Thymus (tissue), 11 donors: Measurements from ENCODE around the gene RNF224. TPM values are rescaled to one million over a fixed set of nuclear protein-coding genes. Genes with fewer than 3 reads are reported as not detected.

Experiments used
- DNase-seq, 9 donors: peaks; one replicate each; pipeline ENCODE4 v3.0.0-alpha.2; 2013; ENCODE audit warnings: low spot score in 9 of 9, low read depth in 6 of 9, missing footprints in 1 of 9
- H3K27ac ChIP-seq, 2 donors: one replicate each; pipeline ENCODE4 v1.5.1; 2013; ENCODE audit warnings: control low read depth in 1 of 2, low read depth in 1 of 2, low read length in 1 of 2, mild to moderate bottlenecking in 1 of 2, moderate library complexity in 1 of 2
- H3K27me3 ChIP-seq, 2 donors: one replicate each; pipeline ENCODE4 v1.5.1; 2013; ENCODE audit warnings: low read length in 1 of 2; ENCODE audit not compliant: control insufficient read depth in 2 of 2, insufficient read depth in 1 of 2
- H3K36me3 ChIP-seq, 2 donors: one replicate each; pipeline ENCODE4 v1.5.1; 2013; ENCODE audit warnings: low read length in 1 of 2, mild to moderate bottlenecking in 1 of 2, moderate library complexity in 1 of 2; ENCODE audit not compliant: control insufficient read depth in 2 of 2, insufficient read depth in 2 of 2
- H3K4me1 ChIP-seq, 2 donors: one replicate each; pipeline ENCODE4 v1.5.1; 2013; ENCODE audit warnings: low read length in 2 of 2; ENCODE audit not compliant: control insufficient read depth in 2 of 2, insufficient read depth in 2 of 2
- H3K4me3 ChIP-seq, 2 donors: one replicate each; pipeline ENCODE4 v1.5.1; 2013; ENCODE audit warnings: low read length in 2 of 2, control low read depth in 1 of 2, mild to moderate bottlenecking in 1 of 2
- H3K9me3 ChIP-seq, 2 donors: one replicate each; pipeline ENCODE4 v1.5.1; 2013; ENCODE audit warnings: low read length in 1 of 2, mild to moderate bottlenecking in 1 of 2; ENCODE audit not compliant: control insufficient read depth in 2 of 2, insufficient read depth in 1 of 2
- WGBS: extraction: QIAGEN DNeasy Blood & Tissue Kit; methylation state at CpG from one replicate; pipeline ENCODE4 v1.1.7; 2013; 5-methylcytosine and 5-hydroxymethylcytosine counted together
- polyA plus RNA-seq: library from polyadenylated mRNA; stranded (reverse); fragments of 200-250 nt; gene quantifications from one replicate; pipeline ENCODE4 v1.2.3, GENCODE V29; 2013
- total RNA-seq: library from RNA; stranded (reverse); fragments of 120-200 nt; gene quantifications from one replicate; pipeline ENCODE4 v1.2.4, GENCODE V29; 2013
- donor health status: healthy.

RNF224 gene
- total and polyA plus RNA-seq, 2 donors, result 0.05 to 0.16 TPM

- peaks cover 15 to 16% of the 10 kb centered on the region in 2 donors for H3K36me3 ChIP-seq
- H3K27ac ChIP-seq, result peak within 1 kb of the TSS; percentile 10 to 24
- peak within 1 kb of the TSS; percentile 8 to 31 for H3K4me3 ChIP-seq
- no peak for DNase-seq
- peaks cover 55 to 92% of the 10 kb centered on the region in 2 donors for H3K27me3 ChIP-seq
- peaks cover 7 to 11% of the 10 kb centered on the region in 2 donors for H3K9me3 ChIP-seq
- WGBS, result 11% methylated on average over 25 of the region's 25 CpGs
- peaks cover 0 to 31% of the 10 kb centered on the region in 2 donors for H3K4me1 ChIP-seq
Measured at GRCh38 chr9:137277329-137278041, 50.2 kb downstream of the RNF224 start, which contains the start of gene TOR4A. Gene TOR4A, plus strand, starts transcription at chr9:137277726. Its CDS starts 964 bp downstream, at chr9:137278690.

- Histone ChIP-seq H3K36me3 (peaks cover 8 to 9% of the 10 kb centered on the region in 2 donors), H3K4me1 (peaks cover 0 to 28% of the 10 kb centered on the region in 2 donors), H3K9me3 (peaks cover 7 to 11% of the 10 kb centered on the region in 2 donors), H3K27ac (no peak overlapping the region), H3K4me3 (peak overlapping the region; percentile 8 to 31), H3K27me3 (peaks cover 54 to 93% of the 10 kb centered on the region in 2 donors)
- 18% methylated on average over 54 of the region's 54 CpGs for WGBS
- no peak for DNase-seq
Measured at GRCh38 chr9:137278061-137278701, 50.9 kb downstream of the RNF224 start.

Other genes with a start within 250 kb of the RNF224 start
Only the 30 nearest of the 32 such genes appear.
- 68.9 TPM for gene PAXX, start 235.1 kb upstream of the RNF224 start, total RNA-seq
- gene PAXX, start 235.1 kb upstream of the RNF224 start, polyA plus RNA-seq, result 431 TPM
- 13.6 TPM for gene CLIC3, start 230.9 kb upstream of the RNF224 start, total RNA-seq
- gene CLIC3, start 230.9 kb upstream of the RNF224 start, polyA plus RNA-seq, result 44.6 TPM
- 4.2 TPM for gene ABCA2, start 199.3 kb upstream of the RNF224 start, total RNA-seq
- gene ABCA2, start 199.3 kb upstream of the RNF224 start, polyA plus RNA-seq, result 37.3 TPM
- gene FUT7, start 195.4 kb upstream of the RNF224 start, total RNA-seq, result 0.99 TPM
- 4.6 TPM for gene FUT7, start 195.4 kb upstream of the RNF224 start, polyA plus RNA-seq
- 4.8 TPM for gene NPDC1, start 181.3 kb upstream of the RNF224 start, total RNA-seq
- gene NPDC1, start 181.3 kb upstream of the RNF224 start, polyA plus RNA-seq, result 71.1 TPM
- gene ENTPD2, start 173.4 kb upstream of the RNF224 start, total RNA-seq, result 0.09 TPM
- 0.27 TPM for gene ENTPD2, start 173.4 kb upstream of the RNF224 start, polyA plus RNA-seq
- gene SAPCD2, start 156.9 kb upstream of the RNF224 start, total RNA-seq, result 6.3 TPM
- gene SAPCD2, start 156.9 kb upstream of the RNF224 start, polyA plus RNA-seq, result 0.87 TPM
- gene UAP1L1, start 150.0 kb upstream of the RNF224 start, total RNA-seq, result 1.9 TPM
- 9.4 TPM for gene UAP1L1, start 150.0 kb upstream of the RNF224 start, polyA plus RNA-seq
- 26.8 TPM for gene MAN1B1, start 140.5 kb upstream of the RNF224 start, total RNA-seq
- gene MAN1B1, start 140.5 kb upstream of the RNF224 start, polyA plus RNA-seq, result 107 TPM
- gene DPP7, start 112.8 kb upstream of the RNF224 start, total RNA-seq, result 112 TPM
- gene DPP7, start 112.8 kb upstream of the RNF224 start, polyA plus RNA-seq, result 476 TPM
- 0.19 TPM for gene GRIN1, start 88.3 kb upstream of the RNF224 start, total RNA-seq
- gene GRIN1, start 88.3 kb upstream of the RNF224 start, polyA plus RNA-seq, result 0.18 TPM
- 0.28 TPM for gene LRRC26, start 57.5 kb upstream of the RNF224 start, total RNA-seq
- 0.05 TPM for gene LRRC26, start 57.5 kb upstream of the RNF224 start, polyA plus RNA-seq
- gene TMEM210, start 55.4 kb upstream of the RNF224 start, total RNA-seq, result not detected
- 0.07 TPM for gene TMEM210, start 55.4 kb upstream of the RNF224 start, polyA plus RNA-seq
- 19.1 TPM for gene ANAPC2, start 38.9 kb upstream of the RNF224 start, total RNA-seq
- 69.4 TPM for gene ANAPC2, start 38.9 kb upstream of the RNF224 start, polyA plus RNA-seq
- gene SSNA1, start 38.8 kb upstream of the RNF224 start, total RNA-seq, result 85.2 TPM
- 74.9 TPM for gene SSNA1, start 38.8 kb upstream of the RNF224 start, polyA plus RNA-seq
- gene TPRN, start 26.8 kb upstream of the RNF224 start, total RNA-seq, result 2.7 TPM
- gene TPRN, start 26.8 kb upstream of the RNF224 start, polyA plus RNA-seq, result 6.2 TPM
- 20.6 TPM for gene TMEM203, start 21.9 kb upstream of the RNF224 start, total RNA-seq
- 47.2 TPM for gene TMEM203, start 21.9 kb upstream of the RNF224 start, polyA plus RNA-seq
- gene NDOR1, start 21.8 kb upstream of the RNF224 start, total RNA-seq, result 4.7 TPM
- gene NDOR1, start 21.8 kb upstream of the RNF224 start, polyA plus RNA-seq, result 20.4 TPM
- gene RNF208, start 5.3 kb upstream of the RNF224 start, total RNA-seq, result 0.09 TPM
- 5.3 TPM for gene RNF208, start 5.3 kb upstream of the RNF224 start, polyA plus RNA-seq
- 0.57 TPM for gene CYSRT1, start 2.3 kb upstream of the RNF224 start, total RNA-seq
- gene CYSRT1, start 2.3 kb upstream of the RNF224 start, polyA plus RNA-seq, result 2.8 TPM
- not detected for gene SLC34A3, start 3.4 kb downstream of the RNF224 start, total RNA-seq
- 0.14 TPM for gene SLC34A3, start 3.4 kb downstream of the RNF224 start, polyA plus RNA-seq
- 166 TPM for gene TUBB4B, start 13.8 kb downstream of the RNF224 start, total RNA-seq
- gene TUBB4B, start 13.8 kb downstream of the RNF224 start, polyA plus RNA-seq, result 104 TPM
- 0.09 TPM for gene STPG3, start 23.8 kb downstream of the RNF224 start, total RNA-seq
- gene STPG3, start 23.8 kb downstream of the RNF224 start, polyA plus RNA-seq, result 0.43 TPM
- gene NELFB, start 27.8 kb downstream of the RNF224 start, total RNA-seq, result 20.4 TPM
- gene NELFB, start 27.8 kb downstream of the RNF224 start, polyA plus RNA-seq, result 38.8 TPM
- gene TOR4A, start 50.2 kb downstream of the RNF224 start, total RNA-seq, result 2.0 TPM
- 2.1 TPM for gene TOR4A, start 50.2 kb downstream of the RNF224 start, polyA plus RNA-seq
- 3.1 TPM for gene NRARP, start 74.8 kb downstream of the RNF224 start, total RNA-seq
- gene NRARP, start 74.8 kb downstream of the RNF224 start, polyA plus RNA-seq, result 1.6 TPM
- gene EXD3, start 195.7 kb downstream of the RNF224 start, total RNA-seq, result 3.4 TPM
- gene EXD3, start 195.7 kb downstream of the RNF224 start, polyA plus RNA-seq, result 16.8 TPM
- gene NOXA1, start 195.9 kb downstream of the RNF224 start, total RNA-seq, result 1.9 TPM
- 8.4 TPM for gene NOXA1, start 195.9 kb downstream of the RNF224 start, polyA plus RNA-seq
- 0.14 TPM for gene ENTPD8, start 213.9 kb downstream of the RNF224 start, total RNA-seq
- gene ENTPD8, start 213.9 kb downstream of the RNF224 start, polyA plus RNA-seq, result 3.8 TPM
- 14.9 TPM for gene NSMF, start 231.8 kb downstream of the RNF224 start, total RNA-seq
- gene NSMF, start 231.8 kb downstream of the RNF224 start, polyA plus RNA-seq, result 77.6 TPM